NOMO-1 (cell line): ENCODE results near the gene SLK.

Experiments
- DNase-seq, 2 experiments: peaks; one replicate each; lab custom pipeline; 2025; ENCODE audit not compliant: unreplicated experiment in 2 of 2; lab: John Stamatoyannopoulos, UW

Gene SLK

DNA sequence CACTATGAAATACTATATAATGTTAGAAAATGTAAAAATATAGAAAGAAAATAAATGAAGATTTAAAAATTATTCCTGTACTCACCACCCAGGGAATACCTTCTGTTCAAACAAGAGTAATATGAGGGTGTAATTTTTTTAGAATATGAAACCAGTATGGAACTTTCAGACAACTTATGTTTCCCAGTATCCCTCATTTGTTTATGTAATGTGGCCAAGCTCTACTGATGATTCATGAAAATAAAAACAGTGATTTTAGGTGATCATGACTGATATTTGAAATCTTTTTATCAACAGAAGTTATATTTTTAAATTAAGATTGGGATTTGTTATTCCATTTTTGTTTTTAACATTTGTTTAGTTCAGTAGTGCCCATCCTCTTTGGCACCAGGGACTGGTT is 18.8 kb downstream of the SLK start:
- no peak for DNase-seq

- DNase-seq: no peak
Observed at GRCh38 chr10:103986360-103986759, 19.4 kb downstream of the SLK start.

DNA sequence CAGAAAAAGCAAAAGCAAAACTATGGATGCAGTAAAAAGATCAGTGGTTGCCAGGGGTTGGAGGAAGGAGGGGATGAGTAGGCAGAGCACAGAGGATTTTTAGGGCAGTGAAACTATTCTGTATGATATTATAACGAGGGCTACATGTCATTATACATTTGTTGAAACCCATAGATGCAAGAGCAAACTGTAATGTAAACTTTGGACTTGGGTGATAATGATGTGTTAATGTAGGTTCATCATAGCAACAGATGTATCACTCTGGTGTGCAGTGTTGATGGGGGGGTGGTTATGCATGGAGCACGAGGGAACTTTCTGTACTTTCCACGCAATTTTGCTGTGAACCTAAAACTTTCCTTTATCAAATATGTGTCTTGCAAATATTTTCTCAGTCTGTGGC is 23.2 kb downstream of the SLK start:
- DNase-seq: no peak

- no peak for DNase-seq
Observed at GRCh38 chr10:103990531-103990930, 23.6 kb downstream of the SLK start.

GRCh38 chr10:103991393-103992128 is 24.6 kb downstream of the SLK start:
- DNase-seq: no peak

DNA sequence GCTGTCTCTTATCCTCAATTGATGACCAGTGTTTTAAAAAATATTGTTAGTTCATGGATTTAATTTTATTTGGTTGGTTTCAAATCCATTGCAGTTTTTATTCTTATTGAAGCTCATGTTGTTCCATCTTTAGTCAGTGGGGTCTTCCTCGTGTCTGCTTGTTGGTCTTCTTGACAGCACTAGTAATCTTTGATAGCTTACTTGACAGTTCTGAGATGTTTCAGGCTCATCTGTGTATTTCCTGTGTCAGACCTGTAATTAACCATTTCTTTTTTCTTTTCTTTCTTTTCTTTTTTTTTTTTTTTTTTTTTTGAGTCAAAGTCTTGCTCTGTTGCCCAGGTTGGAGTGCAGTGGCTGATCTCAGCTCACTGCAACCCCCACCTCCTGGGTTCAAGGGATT is 28.2 kb downstream of the SLK start:
- no peak for DNase-seq

- DNase-seq: no peak
Observed at GRCh38 chr10:103998805-103999204, 31.9 kb downstream of the SLK start.

DNA sequence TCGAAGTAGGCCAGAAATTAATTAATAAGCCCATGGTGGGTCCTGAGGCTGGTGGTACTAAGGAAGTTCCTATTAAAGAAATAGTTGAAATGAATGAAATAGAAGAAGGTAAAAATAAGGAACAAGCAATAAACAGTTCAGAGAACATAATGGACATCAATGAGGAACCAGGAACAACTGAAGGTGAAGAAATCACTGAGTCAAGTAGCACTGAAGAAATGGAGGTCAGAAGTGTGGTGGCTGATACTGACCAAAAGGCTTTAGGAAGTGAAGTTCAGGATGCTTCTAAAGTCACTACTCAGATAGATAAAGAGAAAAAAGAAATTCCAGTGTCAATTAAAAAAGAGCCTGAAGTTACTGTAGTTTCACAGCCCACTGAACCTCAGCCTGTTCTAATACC is 36.0 kb downstream of the SLK start:
- DNase-seq: peak; percentile 10 to 32

GRCh38 chr10:104005172-104005863 is 38.4 kb downstream of the SLK start:
- no peak for DNase-seq

DNA sequence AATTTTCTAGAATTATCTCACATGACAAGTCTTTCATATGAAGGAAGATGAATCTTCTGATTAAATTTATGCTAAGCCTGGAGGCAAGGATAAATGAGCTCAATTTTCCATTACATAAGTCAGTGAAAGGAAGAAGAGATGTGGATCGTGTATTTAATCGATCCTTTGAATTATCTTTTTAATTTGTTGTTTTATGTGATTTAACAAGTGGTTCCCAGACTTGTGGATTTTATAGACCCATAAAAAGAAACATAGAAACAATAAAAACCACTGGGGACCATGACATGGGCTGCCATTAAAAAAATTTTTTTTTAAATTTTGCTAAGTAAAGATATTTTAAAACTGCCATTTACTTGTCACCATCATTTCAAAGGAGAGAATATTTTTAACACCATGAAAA is 45.0 kb downstream of the SLK start:
- DNase-seq: no peak

DNA sequence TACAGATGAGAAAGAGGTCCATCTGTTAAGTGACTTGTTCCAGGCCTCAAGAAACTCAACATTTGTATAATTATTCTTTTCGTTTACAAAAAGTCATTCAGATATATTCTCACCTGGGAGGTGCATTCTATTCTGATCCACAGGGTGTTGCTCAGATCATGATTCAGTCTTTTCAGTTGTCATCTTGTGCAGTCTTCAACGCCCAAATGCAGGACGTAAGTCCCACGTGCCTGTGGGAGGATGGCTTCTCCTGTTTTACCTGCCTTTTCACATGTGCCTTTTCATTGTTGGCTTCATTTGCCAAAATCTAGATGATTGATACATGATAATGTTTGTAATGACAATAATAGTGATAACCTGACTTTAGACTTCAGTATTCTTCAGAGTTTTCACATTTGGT is 46.5 kb downstream of the SLK start:
- no peak for DNase-seq

GRCh38 chr10:104014176-104014575 is 47.2 kb downstream of the SLK start:
- no peak for DNase-seq

GRCh38 chr10:104016661-104017060 is 49.7 kb downstream of the SLK start:
- DNase-seq: no peak

- DNase-seq: no peak
Observed at GRCh38 chr10:104018471-104018870, 51.5 kb downstream of the SLK start.

DNA sequence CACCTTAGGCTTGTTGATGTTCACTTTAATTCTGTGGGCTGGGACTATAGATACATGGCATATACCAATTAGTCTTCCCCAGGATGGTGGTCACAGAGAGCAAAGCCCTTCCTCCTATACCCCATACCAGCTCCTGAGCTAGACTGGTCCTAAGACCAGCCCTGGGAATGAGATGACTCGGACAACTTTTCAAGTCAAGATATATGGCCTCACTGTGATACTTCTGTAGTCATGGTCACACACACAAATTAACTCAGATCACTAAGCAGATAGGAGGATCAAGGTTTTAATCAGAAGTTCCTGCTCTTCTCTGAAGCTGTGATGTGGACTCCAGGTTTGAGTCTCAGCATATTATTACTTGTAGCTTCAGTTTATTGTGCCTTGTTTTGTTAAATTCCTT is 53.1 kb downstream of the SLK start:
- no peak for DNase-seq

DNA sequence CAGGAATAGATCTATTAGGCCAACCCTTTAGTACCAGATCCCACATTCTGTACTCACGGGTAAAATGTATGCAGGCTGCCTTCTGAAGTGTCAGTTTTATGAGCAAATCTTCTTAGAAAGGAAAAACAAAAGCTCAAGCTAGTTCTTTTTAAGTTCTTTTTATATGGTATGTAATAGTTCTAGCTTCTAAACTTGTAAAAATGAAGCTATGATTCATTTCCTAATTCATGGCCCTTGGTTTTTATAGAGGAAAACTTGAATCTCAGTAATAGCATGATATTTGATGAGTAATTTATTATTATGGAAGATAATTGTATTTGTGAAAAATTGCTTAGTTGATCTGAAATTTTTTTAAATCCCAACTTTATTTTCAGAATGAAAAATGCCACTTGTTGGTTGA is 54.3 kb downstream of the SLK start:
- DNase-seq: no peak

DNA sequence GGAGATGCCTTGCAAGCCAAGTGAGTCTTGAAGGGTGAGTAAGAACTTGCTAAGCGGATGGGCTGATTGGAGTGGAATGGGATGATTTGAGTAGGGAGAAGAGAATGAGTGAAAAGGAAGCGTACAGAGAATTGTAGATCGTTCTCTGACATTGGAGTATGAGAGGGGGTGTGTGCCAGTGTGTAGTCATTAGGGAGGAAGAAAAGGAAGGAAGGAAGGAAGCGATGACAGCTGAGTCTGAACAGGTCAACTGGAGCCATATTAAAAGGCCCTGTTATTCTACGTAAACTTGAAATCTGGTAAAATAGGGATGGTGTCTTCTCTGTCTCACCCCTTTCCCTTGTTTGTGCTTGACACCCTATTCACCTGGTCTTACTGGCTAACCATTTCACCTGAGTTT is 55.1 kb downstream of the SLK start:
- no peak for DNase-seq

GRCh38 chr10:104025524-104025923 is 58.6 kb downstream of the SLK start:
- DNase-seq: no peak

DNA sequence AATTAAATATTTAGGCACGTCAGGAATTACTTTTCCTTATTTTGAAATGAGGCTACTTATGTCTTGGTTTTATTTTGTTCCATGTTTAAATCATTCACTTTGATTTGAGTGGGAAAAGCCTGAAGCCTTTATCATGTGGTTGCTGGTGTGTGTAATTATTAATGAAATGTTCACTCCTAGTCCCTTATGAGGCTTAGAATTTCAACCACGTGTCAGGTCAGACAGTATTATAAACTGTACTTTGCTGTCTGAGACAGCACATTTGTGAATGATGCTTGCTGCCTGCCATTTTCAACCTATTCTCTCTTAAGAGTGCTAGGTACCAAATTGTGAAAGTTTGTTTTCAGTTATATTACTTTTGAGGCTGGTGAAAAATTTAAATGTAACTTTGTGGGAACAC is 59.8 kb downstream of the SLK start:
- no peak for DNase-seq

DNA sequence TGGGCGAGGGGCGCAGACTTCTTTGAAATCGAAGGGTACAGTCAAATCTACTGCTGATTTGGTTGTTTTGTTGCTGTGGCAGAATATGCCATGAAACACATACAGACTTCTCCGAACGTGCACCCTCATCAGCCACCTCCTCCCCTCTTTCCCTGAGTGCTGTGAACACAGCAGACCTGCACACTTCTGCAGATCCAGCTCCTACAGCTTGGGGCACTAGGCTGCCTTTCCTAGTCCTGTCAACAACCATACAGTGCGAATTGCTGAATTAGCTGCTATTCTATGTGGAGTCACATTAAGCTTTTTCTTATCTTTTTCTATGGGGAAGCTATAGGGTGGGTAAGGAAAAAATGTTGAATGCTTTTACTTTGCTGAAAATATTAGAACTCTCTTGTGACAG is 61.2 kb downstream of the SLK start:
- no peak for DNase-seq

GRCh38 chr10:104028823-104029520 is 62.0 kb downstream of the SLK start:
- no peak for DNase-seq

- no peak for DNase-seq
Observed at GRCh38 chr10:104029521-104029860, 62.6 kb downstream of the SLK start.
